Peyer's patch (tissue), 4 donors: Measurements from ENCODE around the gene PLEKHA7. TPM values are rescaled to one million over a fixed set of nuclear protein-coding genes. Genes with fewer than 3 reads are reported as not detected.
A peak's percentile ranks its signal among the peaks of the same experiment; 100 is the strongest.

Experiments
- DNase-seq, 3 donors: peaks; one replicate each; pipeline ENCODE4 v3.0.0-alpha.2; 2017 to 2019
- H3K27ac ChIP-seq, 4 donors: fragments of 200-600 bp; sonication (generic); one replicate each; pipeline ENCODE4 v1.5.1; 2016 to 2019
- H3K27me3 ChIP-seq, 2 donors: fragments of 200-600 bp; sonication (generic); one replicate each; pipeline ENCODE4 v1.5.1; 2019
- H3K36me3 ChIP-seq, 3 donors: fragments of 200-600 bp; sonication (generic); one replicate each; pipeline ENCODE4 v1.5.1; 2016 to 2019
- H3K4me1 ChIP-seq, 4 donors: fragments of 200-600 bp; sonication (generic); one replicate each; pipeline ENCODE4 v1.5.1; 2016 to 2019
- H3K4me3 ChIP-seq, 4 donors: fragments of 200-600 bp; sonication (generic); 1 replicate in 3 of 4; 2 replicates in 1 of 4; pipeline ENCODE4 v1.5.1; 2016 to 2019; ENCODE audit warnings: mild to moderate bottlenecking in 1 of 4
- H3K9me3 ChIP-seq, 4 donors: fragments of 200-600 bp; sonication (generic); one replicate each; pipeline ENCODE4 v1.5.1; 2016 to 2019; ENCODE audit warnings: mild to moderate bottlenecking in 1 of 4
- POLR2A ChIP-seq, 2 donors: fragments of 450-650 bp; IDR thresholded peaks; one replicate each; pipeline ENCODE4 v1.5.1; 2017; ENCODE audit warnings: antibody characterized with exemption in 2 of 2, mild to moderate bottlenecking in 2 of 2, moderate library complexity in 2 of 2
- total RNA-seq, 4 donors: library from RNA; depleted of rRNA; stranded (reverse); fragments of >200 nt; gene quantifications; one replicate each; pipeline ENCODE4 v1.1.0, GENCODE V29; 2016
- TF ChIP-seq, protein P1 (sequence below), 6 experiments: fragments of 450-650 bp in 4 of 6; fragments of 200-600 bp in 2 of 6; sonication (generic) in 1 of 6; IDR thresholded peaks; one replicate each; pipeline ENCODE4 v1.5.1; 2017 to 2019; ENCODE audit warnings: antibody characterized with exemption in 6 of 6, mild to moderate bottlenecking in 3 of 6, moderate library complexity in 1 of 6

The PLEKHA7 gene
- total RNA-seq, 4 donors from 2014 or later: 129 to 211 (median 176) TPM

GRCh38 chr11:16973338-16973964 lies 40.8 kb downstream of the PLEKHA7 start:
- TF ChIP-seq, protein P1, sequence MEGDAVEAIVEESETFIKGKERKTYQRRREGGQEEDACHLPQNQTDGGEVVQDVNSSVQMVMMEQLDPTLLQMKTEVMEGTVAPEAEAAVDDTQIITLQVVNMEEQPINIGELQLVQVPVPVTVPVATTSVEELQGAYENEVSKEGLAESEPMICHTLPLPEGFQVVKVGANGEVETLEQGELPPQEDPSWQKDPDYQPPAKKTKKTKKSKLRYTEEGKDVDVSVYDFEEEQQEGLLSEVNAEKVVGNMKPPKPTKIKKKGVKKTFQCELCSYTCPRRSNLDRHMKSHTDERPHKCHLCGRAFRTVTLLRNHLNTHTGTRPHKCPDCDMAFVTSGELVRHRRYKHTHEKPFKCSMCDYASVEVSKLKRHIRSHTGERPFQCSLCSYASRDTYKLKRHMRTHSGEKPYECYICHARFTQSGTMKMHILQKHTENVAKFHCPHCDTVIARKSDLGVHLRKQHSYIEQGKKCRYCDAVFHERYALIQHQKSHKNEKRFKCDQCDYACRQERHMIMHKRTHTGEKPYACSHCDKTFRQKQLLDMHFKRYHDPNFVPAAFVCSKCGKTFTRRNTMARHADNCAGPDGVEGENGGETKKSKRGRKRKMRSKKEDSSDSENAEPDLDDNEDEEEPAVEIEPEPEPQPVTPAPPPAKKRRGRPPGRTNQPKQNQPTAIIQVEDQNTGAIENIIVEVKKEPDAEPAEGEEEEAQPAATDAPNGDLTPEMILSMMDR (IDR thresholded peaks at IDR 0.05): no peak
- no peak for TF ChIP-seq POLR2A (IDR thresholded peaks at IDR 0.05)
- Histone ChIP-seq H3K4me1 (peaks cover 0 to 30% (median 0%) of the 10 kb centered on the region in 4 donors), H3K36me3 (no peaks in the 10 kb centered on the region)

GRCh38 chr11:16969010-16969999 lies 44.9 kb downstream of the PLEKHA7 start:
- H3K27ac ChIP-seq: peak overlapping the region in 2 of 4 donors; percentile 53 to 77
- H3K36me3 ChIP-seq: no peaks in the 10 kb centered on the region
- no peak overlapping the region for H3K4me3 ChIP-seq
- TF ChIP-seq, protein P1 (IDR thresholded peaks at IDR 0.05): no peak
- TF ChIP-seq POLR2A (IDR thresholded peaks at IDR 0.05): no peak
- no peaks in the 10 kb centered on the region for H3K27me3 ChIP-seq
- H3K4me1 ChIP-seq: peaks cover 0 to 48% (median 0%) of the 10 kb centered on the region in 4 donors
- H3K9me3 ChIP-seq: no peaks in the 10 kb centered on the region
- DNase-seq: no peak

More at GRCh38 chr11:16973338-16973964, 40.8 kb downstream of the PLEKHA7 start:
- no peak overlapping the region for H3K4me3 ChIP-seq
- H3K27ac ChIP-seq: no peak overlapping the region
- no peaks in the 10 kb centered on the region for H3K9me3 ChIP-seq
- H3K27me3 ChIP-seq: no peaks in the 10 kb centered on the region
- DNase-seq: no peak

GRCh38 chr11:16968196-16968595 lies 46.0 kb downstream of the PLEKHA7 start:
- Histone ChIP-seq H3K4me1 (peaks cover 0 to 48% (median 0%) of the 10 kb centered on the region in 4 donors), H3K9me3 (no peaks in the 10 kb centered on the region)
- no peak for TF ChIP-seq POLR2A (IDR thresholded peaks at IDR 0.05)
- TF ChIP-seq, protein P1 (IDR thresholded peaks at IDR 0.05): no peak

GRCh38 chr11:16966930-16967671 lies 47.1 kb downstream of the PLEKHA7 start:
- peaks cover 0 to 42% (median 0%) of the 10 kb centered on the region in 4 donors for H3K4me1 ChIP-seq
- TF ChIP-seq POLR2A (IDR thresholded peaks at IDR 0.05): no peak
- TF ChIP-seq, protein P1 (IDR thresholded peaks at IDR 0.05): no peak
- DNase-seq: no peak
- no peak overlapping the region for H3K4me3 ChIP-seq
- H3K27ac ChIP-seq: peak overlapping the region in 3 of 4 donors; percentile 59 to 83 (median 77)
- no peaks in the 10 kb centered on the region for H3K36me3 ChIP-seq
- H3K9me3 ChIP-seq: no peaks in the 10 kb centered on the region
- H3K27me3 ChIP-seq: no peaks in the 10 kb centered on the region

More at GRCh38 chr11:16968196-16968595, 46.0 kb downstream of the PLEKHA7 start:
- H3K27me3 ChIP-seq: no peaks in the 10 kb centered on the region
- no peak overlapping the region for H3K4me3 ChIP-seq
- peak overlapping the region in 3 of 4 donors; percentile 59 to 83 (median 77) for H3K27ac ChIP-seq
- DNase-seq: no peak
- no peaks in the 10 kb centered on the region for H3K36me3 ChIP-seq

GRCh38 chr11:16964501-16964900 lies 49.7 kb downstream of the PLEKHA7 start:
- no peaks in the 10 kb centered on the region for H3K27me3 ChIP-seq
- peaks cover 0 to 28% (median 0%) of the 10 kb centered on the region in 4 donors for H3K4me1 ChIP-seq
- DNase-seq: no peak
- TF ChIP-seq POLR2A (IDR thresholded peaks at IDR 0.05): no peak
- TF ChIP-seq, protein P1 (IDR thresholded peaks at IDR 0.05): no peak
- no peak overlapping the region for H3K27ac ChIP-seq
- H3K36me3 ChIP-seq: no peaks in the 10 kb centered on the region
- no peaks in the 10 kb centered on the region for H3K9me3 ChIP-seq
- no peak overlapping the region for H3K4me3 ChIP-seq
